Measurements from ENCODE around the gene SMARCD2.

DNA sequence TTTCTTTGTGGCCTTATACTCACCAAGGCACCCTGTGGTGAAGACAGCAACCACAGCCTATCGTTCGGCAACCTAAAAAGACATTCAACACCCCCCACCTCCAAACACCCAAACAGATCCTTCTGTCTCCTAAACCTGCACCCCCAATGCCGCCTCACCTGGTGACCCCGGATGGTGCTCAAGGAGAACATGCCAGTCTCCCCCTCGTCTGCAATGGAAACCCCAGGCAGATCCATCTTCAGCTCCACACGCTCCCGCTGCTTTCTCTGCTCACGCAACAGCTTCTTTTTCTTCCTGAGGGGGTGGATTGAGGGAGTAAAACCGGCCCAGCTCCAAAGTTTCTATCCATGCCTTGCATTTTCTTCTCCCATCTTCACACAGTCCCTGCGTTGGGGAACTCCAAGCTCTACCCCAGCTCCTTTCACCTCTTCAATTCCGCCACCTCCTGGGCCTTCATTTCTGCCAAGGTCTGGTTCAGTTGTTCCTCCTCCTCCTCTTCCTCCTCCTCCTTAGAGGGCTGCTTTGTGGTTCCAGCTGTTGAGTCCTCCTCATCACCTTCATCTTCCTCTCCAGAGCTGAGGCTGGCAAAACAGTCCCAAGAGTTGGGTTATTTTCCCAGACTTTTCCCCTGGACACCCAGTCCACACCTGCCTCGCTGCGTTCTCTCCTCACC lies 18.7 kb downstream of the SMARCD2 start:
- no peak for TF ChIP-seq EZH2phosphoT487 (IDR thresholded peaks at IDR 0.05; ENCODE audit: low read length)
- no peak for TF ChIP-seq EZH2 (optimal IDR thresholded peaks at IDR 0.05; ENCODE audit: low read depth, low read length)
- TF ChIP-seq, protein P1, sequence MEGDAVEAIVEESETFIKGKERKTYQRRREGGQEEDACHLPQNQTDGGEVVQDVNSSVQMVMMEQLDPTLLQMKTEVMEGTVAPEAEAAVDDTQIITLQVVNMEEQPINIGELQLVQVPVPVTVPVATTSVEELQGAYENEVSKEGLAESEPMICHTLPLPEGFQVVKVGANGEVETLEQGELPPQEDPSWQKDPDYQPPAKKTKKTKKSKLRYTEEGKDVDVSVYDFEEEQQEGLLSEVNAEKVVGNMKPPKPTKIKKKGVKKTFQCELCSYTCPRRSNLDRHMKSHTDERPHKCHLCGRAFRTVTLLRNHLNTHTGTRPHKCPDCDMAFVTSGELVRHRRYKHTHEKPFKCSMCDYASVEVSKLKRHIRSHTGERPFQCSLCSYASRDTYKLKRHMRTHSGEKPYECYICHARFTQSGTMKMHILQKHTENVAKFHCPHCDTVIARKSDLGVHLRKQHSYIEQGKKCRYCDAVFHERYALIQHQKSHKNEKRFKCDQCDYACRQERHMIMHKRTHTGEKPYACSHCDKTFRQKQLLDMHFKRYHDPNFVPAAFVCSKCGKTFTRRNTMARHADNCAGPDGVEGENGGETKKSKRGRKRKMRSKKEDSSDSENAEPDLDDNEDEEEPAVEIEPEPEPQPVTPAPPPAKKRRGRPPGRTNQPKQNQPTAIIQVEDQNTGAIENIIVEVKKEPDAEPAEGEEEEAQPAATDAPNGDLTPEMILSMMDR (IDR thresholded peaks at IDR 0.05; ENCODE audit: low read length): no peak
